Fibroblast of villous mesenchyme (primary cell): ENCODE measurements around the gene DUOX2. TPM values are rescaled to one million over a fixed set of nuclear protein-coding genes. Genes with fewer than 3 reads are reported as not detected.

Experiments
- DNase-seq: peaks from one replicate; pipeline ENCODE4 v3.0.0-alpha.2; 2010; ENCODE audit warnings: low read depth
- H3K4me3 ChIP-seq: 2 replicates; pipeline ENCODE4 v1.5.1; 2011; ENCODE audit warnings: low read depth, mild to moderate bottlenecking, low read length
- CTCF ChIP-seq: IDR thresholded peaks from 2 replicates; pipeline ENCODE4 v1.5.1; 2012; ENCODE audit warnings: low read depth, mild to moderate bottlenecking, low read length; ENCODE audit not compliant: insufficient read depth
- total RNA-seq: library from RNA; depleted of rRNA; stranded (reverse); fragments of >200 nt; gene quantifications from 2 replicates; pipeline ENCODE4 v1.2.3, GENCODE V29; 2012

The DUOX2 gene
- total RNA-seq, 1 donor: not detected

- DNase-seq: no peak
- H3K4me3 ChIP-seq: no peak overlapping the region
- no peak for TF ChIP-seq CTCF
These were observed 15.1 kb upstream of the DUOX2 start for GRCh38 chr15:45128971-45129639.

- peak; percentile 62 for TF ChIP-seq CTCF
- H3K4me3 ChIP-seq: no peak overlapping the region
- peak; percentile 28 for DNase-seq
These were observed 12.7 kb upstream of the DUOX2 start for GRCh38 chr15:45126535-45127158.

DNA sequence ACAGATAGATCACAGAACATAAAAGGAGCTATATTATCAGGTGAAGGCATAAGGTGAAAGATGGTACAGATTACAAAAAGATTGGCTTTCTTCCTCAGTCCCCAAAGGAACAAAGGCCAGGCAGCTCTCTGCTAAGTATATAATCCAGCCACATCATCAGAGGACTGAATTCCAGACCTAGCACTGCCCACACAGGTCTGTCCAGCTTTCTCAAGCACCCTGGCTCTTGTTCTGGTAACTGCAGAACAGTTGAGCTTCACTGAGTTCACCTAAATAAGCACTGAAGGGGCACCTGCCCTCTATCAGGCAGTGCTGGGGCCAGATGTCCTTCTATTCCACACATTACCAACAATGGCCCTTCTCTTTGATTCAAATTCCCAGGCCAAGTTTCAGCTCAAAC lies 9.4 kb upstream of the DUOX2 start:
- TF ChIP-seq CTCF: no peak
- H3K4me3 ChIP-seq: no peak overlapping the region
- DNase-seq: no peak

DNA sequence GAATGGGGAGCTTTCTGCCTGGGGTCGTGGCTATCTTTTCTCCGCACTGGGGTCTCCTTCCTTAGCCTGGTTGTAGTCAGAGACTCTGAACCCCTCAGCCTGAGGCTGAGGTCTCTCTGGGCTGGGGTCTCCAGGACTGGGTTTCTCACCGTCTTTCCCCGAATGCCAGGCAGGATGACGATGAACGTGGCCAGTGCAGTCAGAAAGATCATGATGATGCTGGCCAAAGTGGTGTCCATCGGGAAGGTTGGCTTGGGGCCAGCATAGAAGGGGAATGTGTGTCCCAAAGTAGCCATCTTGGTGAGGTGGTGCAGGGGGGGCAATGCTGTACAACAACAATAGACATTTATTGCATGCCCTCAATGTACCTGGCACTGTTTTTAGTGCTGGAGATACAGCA lies 8.7 kb upstream of the DUOX2 start:
- no peak for DNase-seq
- H3K4me3 ChIP-seq: no peak overlapping the region
- TF ChIP-seq CTCF: no peak

DNA sequence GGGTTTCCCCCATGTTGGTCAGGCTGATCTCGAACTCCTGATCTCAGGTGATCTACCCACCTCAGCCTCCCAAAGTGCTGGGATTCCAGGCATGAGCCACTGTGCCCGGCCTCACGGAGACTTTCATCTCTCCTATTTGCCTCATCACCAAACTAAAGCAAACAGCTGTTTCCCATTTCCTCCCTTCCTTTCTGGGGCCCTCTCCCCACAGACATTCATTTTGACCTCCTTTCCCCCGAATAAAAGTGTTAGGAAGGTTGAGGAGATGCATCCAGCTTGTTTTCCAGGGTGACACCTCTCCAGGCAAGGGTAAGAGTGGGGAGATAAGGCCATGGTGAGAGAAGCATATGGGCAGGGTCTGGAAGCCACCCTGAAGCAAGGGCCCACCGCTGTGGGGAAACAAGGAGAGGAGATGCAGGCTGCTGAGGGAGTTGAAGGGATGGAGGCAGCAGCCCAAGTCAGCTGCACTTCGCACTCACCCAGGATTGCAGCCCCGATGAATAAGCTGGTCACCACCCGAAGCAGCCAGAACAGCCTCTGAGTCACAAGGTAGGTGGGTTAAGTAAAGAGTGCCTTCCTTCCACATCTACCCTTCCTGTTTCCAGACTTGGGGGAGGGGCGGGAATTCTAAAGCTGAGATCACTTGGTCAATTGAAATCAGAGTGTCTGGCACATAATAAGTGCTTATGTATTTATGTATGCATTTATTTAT lies 7.9 kb upstream of the DUOX2 start:
- H3K4me3 ChIP-seq: no peak overlapping the region
- no peak for TF ChIP-seq CTCF
- DNase-seq: peak; percentile 36

DNA sequence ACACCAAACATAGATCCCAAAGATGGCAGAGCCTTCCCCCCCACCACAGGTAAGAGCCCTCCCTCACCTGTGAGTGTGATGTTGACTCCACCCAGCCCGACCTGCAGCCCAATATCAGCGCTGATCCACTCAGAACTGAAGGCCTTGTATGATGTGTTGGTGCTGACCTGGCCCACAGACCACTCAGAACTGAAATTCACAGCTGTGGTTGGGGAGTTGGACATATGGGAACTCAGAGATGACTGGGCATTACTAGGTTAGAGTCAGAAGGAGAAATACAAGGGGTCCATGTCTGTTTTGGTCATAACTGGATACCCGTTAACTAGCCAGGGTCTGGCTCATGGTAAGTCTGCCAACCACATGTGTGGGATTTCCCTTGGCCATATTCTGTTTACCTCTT lies 7.0 kb upstream of the DUOX2 start:
- DNase-seq: no peak
- TF ChIP-seq CTCF: no peak
- H3K4me3 ChIP-seq: no peak overlapping the region
